ENCODE measurements around the gene MINDY2. TPM values are rescaled to one million over a fixed set of nuclear protein-coding genes. Genes with fewer than 3 reads are reported as not detected.
"Not testable (repeated sequence)": the region's sequence is repeated elsewhere in the genome, so short reads cannot be mapped to it uniquely, and the experiment has no call there.

The MINDY2 gene
- total RNA-seq, 1 donor from 2014 or later = 40.5 TPM

DNA sequence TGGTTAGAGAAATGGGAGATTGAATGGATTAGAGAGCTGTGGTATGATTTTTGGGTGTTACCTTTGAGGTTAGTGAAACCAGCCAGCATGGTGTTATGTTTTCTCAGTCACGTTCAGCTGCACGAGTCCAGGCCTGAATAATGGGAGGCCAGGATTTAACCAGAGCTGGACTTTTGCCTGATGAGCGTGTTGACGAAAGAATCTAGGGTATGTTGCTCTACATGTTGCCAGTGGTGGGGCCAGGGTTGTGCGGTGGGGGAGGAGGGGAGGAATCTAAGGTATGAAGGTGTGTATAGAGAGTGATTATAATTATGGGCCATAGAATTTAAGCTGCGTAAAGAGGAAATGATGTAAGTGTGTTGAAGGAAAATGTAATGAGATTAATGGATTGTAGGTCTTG lies 22.8 kb downstream of the MINDY2 start:
- intact Hi-C loops (cut with micrococcal nuclease) = no loop called here
- Histone ChIP-seq H3K4me3 (no peak overlapping the region), H3K27ac (replicated peaks) (peak overlapping the region; percentile 43), H3K36me3 (peaks cover 16% of the 10 kb centered on the region), H3K9me3 (replicated peaks) (no peaks in the 10 kb centered on the region), H3K4me1 (peaks cover 46% of the 10 kb centered on the region), H3K27me3 (ENCODE audit: low read depth) (no peaks in the 10 kb centered on the region)
- no peak for DNase-seq
- TF ChIP-seq, protein P1, sequence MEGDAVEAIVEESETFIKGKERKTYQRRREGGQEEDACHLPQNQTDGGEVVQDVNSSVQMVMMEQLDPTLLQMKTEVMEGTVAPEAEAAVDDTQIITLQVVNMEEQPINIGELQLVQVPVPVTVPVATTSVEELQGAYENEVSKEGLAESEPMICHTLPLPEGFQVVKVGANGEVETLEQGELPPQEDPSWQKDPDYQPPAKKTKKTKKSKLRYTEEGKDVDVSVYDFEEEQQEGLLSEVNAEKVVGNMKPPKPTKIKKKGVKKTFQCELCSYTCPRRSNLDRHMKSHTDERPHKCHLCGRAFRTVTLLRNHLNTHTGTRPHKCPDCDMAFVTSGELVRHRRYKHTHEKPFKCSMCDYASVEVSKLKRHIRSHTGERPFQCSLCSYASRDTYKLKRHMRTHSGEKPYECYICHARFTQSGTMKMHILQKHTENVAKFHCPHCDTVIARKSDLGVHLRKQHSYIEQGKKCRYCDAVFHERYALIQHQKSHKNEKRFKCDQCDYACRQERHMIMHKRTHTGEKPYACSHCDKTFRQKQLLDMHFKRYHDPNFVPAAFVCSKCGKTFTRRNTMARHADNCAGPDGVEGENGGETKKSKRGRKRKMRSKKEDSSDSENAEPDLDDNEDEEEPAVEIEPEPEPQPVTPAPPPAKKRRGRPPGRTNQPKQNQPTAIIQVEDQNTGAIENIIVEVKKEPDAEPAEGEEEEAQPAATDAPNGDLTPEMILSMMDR (IDR thresholded peaks at IDR 0.05; ENCODE audit: borderline replicate concordance) = no peak

DNA sequence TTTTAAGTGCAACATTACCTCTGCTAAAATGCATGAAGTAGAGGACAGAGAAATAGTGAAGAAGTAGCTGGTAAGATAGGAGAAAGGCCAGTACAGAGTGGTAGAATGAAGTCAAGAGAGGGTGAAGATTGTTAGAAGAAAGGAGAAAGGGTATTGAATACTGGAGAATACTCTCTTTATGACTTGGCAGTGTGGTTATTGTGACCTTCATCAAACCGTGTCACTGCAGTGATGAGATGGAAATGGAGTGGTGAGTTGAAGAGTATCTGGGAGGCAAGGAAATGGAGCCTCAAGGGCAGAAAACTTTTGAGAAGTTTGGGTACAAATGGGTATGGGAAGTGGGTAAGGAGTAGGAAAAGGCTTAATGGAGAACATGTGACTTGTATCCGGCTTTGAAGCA lies 24.7 kb downstream of the MINDY2 start:
- Histone ChIP-seq H3K36me3 (peaks cover 10% of the 10 kb centered on the region), H3K27me3 (ENCODE audit: low read depth) (no peaks in the 10 kb centered on the region), H3K4me3 (no peak overlapping the region), H3K4me1 (peaks cover 50% of the 10 kb centered on the region), H3K9me3 (replicated peaks) (no peaks in the 10 kb centered on the region), H3K27ac (replicated peaks) (peak overlapping the region; percentile 49)
- no peak for DNase-seq
- intact Hi-C loops (cut with micrococcal nuclease) = no loop called here
- TF ChIP-seq, protein P1 (IDR thresholded peaks at IDR 0.05; ENCODE audit: borderline replicate concordance) = no peak

DNA sequence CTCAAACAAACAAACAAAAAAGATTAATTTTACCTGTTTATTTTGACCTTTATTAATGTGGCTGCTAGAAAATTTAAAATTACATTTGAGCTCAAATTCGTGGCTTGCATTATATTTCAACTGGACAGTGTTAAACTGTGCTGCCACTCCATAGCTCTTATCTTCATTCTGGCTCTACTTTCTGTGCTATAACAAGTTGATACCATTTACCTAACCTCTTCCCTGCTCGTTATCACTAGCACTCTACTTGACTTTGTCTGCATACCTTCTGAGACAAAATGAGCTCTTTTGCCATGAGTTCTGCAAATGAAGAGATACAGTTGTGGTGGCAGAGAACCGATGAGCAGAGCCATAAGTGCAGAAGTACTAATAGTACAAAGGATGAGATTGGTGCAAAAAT lies 26.4 kb downstream of the MINDY2 start:
- Histone ChIP-seq H3K27ac (replicated peaks) (peak overlapping the region; percentile 10), H3K9me3 (replicated peaks) (no peaks in the 10 kb centered on the region), H3K4me1 (peaks cover 50% of the 10 kb centered on the region), H3K27me3 (ENCODE audit: low read depth) (no peaks in the 10 kb centered on the region), H3K4me3 (no peak overlapping the region), H3K36me3 (peaks cover 9% of the 10 kb centered on the region)
- TF ChIP-seq, protein P1 (IDR thresholded peaks at IDR 0.05; ENCODE audit: borderline replicate concordance) = no peak
- DNase-seq = no peak
- intact Hi-C loops (cut with micrococcal nuclease) = no loop called here

DNA sequence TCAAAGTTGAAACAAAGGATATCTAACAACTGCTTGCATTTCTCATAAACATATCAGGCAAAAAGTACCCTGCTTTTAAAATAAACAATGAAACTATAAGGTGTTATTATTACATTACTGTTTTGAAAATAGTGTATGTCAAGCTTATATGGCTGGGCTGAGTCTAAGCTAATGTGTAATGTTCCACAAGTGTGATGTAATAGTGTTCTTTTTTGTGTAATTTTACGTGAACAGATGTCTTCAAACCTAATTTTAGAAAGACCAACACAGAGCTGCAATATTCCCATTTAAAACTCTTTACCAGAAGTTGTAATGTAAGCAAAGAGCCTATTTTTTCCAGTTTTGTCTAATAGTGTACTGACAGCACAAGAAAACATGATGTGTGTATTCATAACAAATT lies 34.0 kb downstream of the MINDY2 start:
- Histone ChIP-seq H3K4me1 (peaks cover 9% of the 10 kb centered on the region), H3K4me3 (no peak overlapping the region), H3K27ac (replicated peaks) (no peak overlapping the region), H3K27me3 (ENCODE audit: low read depth) (no peaks in the 10 kb centered on the region), H3K9me3 (replicated peaks) (no peaks in the 10 kb centered on the region), H3K36me3 (peaks cover 21% of the 10 kb centered on the region)
- intact Hi-C loops (cut with micrococcal nuclease) = no loop called here
- TF ChIP-seq, protein P1 (IDR thresholded peaks at IDR 0.05; ENCODE audit: borderline replicate concordance) = no peak
- DNase-seq = no peak

DNA sequence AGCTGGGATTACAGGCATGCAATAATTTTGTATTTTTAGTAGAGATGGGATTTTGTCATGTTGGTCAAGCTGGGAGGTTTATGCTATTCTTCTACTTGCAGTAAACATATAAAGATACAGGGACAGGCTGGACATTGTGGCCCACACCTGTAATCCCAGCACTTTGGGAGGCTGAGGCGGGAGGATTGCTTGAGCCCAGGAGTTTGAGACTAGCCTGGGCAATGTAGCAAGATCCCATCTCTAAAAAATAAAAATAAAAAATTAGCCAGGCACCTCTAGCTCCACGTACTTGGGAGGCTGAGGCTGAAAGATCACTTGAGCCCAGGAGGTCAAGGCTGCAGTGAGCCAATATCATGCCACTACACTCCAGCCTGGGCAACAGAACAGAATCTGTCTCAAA lies 52.2 kb downstream of the MINDY2 start:
- H3K9me3 ChIP-seq (replicated peaks); H3K27ac ChIP-seq (replicated peaks); H3K4me1 ChIP-seq; H3K4me3 ChIP-seq; H3K27me3 ChIP-seq (ENCODE audit: low read depth); intact Hi-C loops (cut with micrococcal nuclease); DNase-seq: not testable (repeated sequence)
- H3K36me3 ChIP-seq = peaks cover 70% of the 10 kb centered on the region

DNA sequence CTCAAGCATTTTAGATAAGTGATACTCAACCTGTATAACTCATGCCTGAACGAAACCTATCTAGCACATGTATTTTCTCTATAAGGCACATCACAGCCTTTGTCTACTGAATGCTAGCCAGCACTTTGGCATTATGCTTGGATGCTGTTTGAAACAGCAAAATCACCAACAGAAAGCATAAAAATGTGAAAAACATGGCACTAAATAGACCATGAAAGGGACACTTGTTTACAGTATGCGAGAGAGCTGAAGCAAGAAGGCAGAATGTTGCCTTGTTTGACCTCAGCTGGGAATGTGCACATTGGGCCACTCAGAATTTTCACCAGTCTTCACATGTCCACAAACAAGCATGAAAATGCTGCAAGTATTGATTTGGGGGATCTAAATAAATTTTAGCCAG lies 59.5 kb downstream of the MINDY2 start:
- H3K4me3 ChIP-seq = no peak overlapping the region
- TF ChIP-seq, protein P1 (IDR thresholded peaks at IDR 0.05; ENCODE audit: borderline replicate concordance) = no peak
- H3K36me3 ChIP-seq = peaks cover 48% of the 10 kb centered on the region

DNA sequence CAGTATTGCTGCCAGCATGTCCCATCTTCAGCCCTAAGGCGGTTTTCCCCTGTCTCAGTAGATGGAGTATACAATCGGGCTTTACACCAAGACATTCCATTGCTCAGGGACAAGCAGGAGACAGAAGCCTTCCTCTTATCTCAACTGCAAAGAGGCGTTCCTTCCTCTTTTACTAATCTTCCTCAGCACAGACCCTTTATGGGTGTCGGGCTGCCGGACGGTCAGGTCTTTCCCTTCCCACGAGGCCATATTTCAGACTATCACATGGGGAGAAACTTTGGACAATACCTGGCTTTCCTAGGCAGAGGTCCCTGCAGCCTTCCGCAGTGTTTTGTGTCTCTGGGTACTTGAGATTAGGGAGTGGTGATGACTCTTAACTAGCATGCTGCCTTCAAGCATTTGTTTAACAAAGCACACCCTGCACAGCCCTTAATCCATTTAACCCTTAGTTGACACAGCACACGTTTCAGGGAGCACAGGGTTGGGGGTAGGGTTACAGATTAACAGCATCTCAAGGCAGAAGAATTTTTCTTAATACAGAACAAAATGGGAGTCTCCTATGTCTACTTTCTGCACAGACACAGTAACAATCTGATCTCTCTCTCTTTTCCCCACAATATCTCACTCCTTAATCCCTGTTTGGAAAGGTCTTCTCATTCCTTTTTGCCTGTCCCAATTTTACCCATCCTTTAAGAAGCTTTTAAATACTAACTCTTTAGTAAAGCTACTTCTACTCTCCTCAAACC lies 62.8 kb downstream of the MINDY2 start:
- Histone ChIP-seq H3K4me1 (peaks cover 25% of the 10 kb centered on the region), H3K36me3 (peaks cover 34% of the 10 kb centered on the region)
- H3K27me3 ChIP-seq (ENCODE audit: low read depth); DNase-seq; H3K9me3 ChIP-seq (replicated peaks); intact Hi-C loops (cut with micrococcal nuclease); H3K27ac ChIP-seq (replicated peaks); H3K4me3 ChIP-seq: not testable (repeated sequence)

More for the DNA sequence above, 59.5 kb downstream of the MINDY2 start:
- DNase-seq = no peak
- peaks cover 25% of the 10 kb centered on the region for H3K4me1 ChIP-seq
- intact Hi-C loops (cut with micrococcal nuclease) = no loop called here
- no peak overlapping the region for H3K27ac ChIP-seq (replicated peaks)
- no peaks in the 10 kb centered on the region for H3K9me3 ChIP-seq (replicated peaks)
- no peaks in the 10 kb centered on the region for H3K27me3 ChIP-seq (ENCODE audit: low read depth)
